PFSK-1 (cell line): Measurements from ENCODE around the gene EIF2S1.

Source experiments
- FOXP2 ChIP-seq: optimal IDR thresholded peaks from 2 replicates; pipeline ENCODE3; 2011; ENCODE audit warnings: borderline replicate concordance, control low read depth, inconsistent platforms; ENCODE audit not compliant: insufficient read depth; ENCODE audit errors: extremely low read length, extremely low read depth
- POLR2AphosphoS5 ChIP-seq: IDR thresholded peaks from 2 replicates; pipeline ENCODE4 v1.6.1; 2012; ENCODE audit warnings: low read depth, mild to moderate bottlenecking, control low read depth, low read length, moderate library complexity
- REST ChIP-seq, 2 experiments: IDR thresholded peaks; 2 replicates each; pipeline versions ENCODE4 v1.6.1 to v1.8.0; 2011 to 2012; ENCODE audit warnings: low read depth in 2 of 2, low read length in 2 of 2, control low read depth in 1 of 2, inconsistent platforms in 1 of 2, mild to moderate bottlenecking in 1 of 2, moderate library complexity in 1 of 2; ENCODE audit not compliant: insufficient read depth in 1 of 2
- SIN3A ChIP-seq: IDR thresholded peaks from 2 replicates; pipeline ENCODE4 v1.6.1; 2012; ENCODE audit warnings: mild to moderate bottlenecking, low read length, moderate library complexity, borderline replicate concordance; ENCODE audit not compliant: insufficient read depth
- TAF1 ChIP-seq: IDR thresholded peaks from 2 replicates; pipeline ENCODE4 v1.6.1; 2012; ENCODE audit warnings: low read length, control low read depth, borderline replicate concordance; ENCODE audit not compliant: insufficient read depth

Gene EIF2S1

GRCh38 chr14:67377916-67378315 lies 17.8 kb downstream of the EIF2S1 start:
- TF ChIP-seq REST (IDR thresholded peaks at IDR 0.05; ENCODE audit: insufficient read depth in 1 of 2, low read depth in 2 of 2, low read length in 2 of 2) = no peak
- TF ChIP-seq TAF1 = no peak
- TF ChIP-seq SIN3A = no peak
- TF ChIP-seq POLR2AphosphoS5 = no peak
- no peak for TF ChIP-seq FOXP2

GRCh38 chr14:67385120-67385519 lies 25.0 kb downstream of the EIF2S1 start:
- no peak for TF ChIP-seq SIN3A
- no peak for TF ChIP-seq POLR2AphosphoS5
- TF ChIP-seq REST (IDR thresholded peaks at IDR 0.05; ENCODE audit: insufficient read depth in 1 of 2, low read depth in 2 of 2, low read length in 2 of 2) = no peak
- no peak for TF ChIP-seq FOXP2
- no peak for TF ChIP-seq TAF1

GRCh38 chr14:67385618-67386017 lies 25.5 kb downstream of the EIF2S1 start:
- TF ChIP-seq POLR2AphosphoS5 (no peak), TAF1 (no peak), REST (IDR thresholded peaks at IDR 0.05; ENCODE audit: insufficient read depth in 1 of 2, low read depth in 2 of 2, low read length in 2 of 2) (no peak), SIN3A (no peak), FOXP2 (no peak)

GRCh38 chr14:67387195-67387594 lies 27.1 kb downstream of the EIF2S1 start:
- no peak for TF ChIP-seq SIN3A
- no peak for TF ChIP-seq FOXP2
- TF ChIP-seq TAF1 = no peak
- TF ChIP-seq POLR2AphosphoS5 = no peak
- TF ChIP-seq REST (IDR thresholded peaks at IDR 0.05; ENCODE audit: insufficient read depth in 1 of 2, low read depth in 2 of 2, low read length in 2 of 2) = no peak

- TF ChIP-seq POLR2AphosphoS5 (no peak), TAF1 (no peak), REST (IDR thresholded peaks at IDR 0.05; ENCODE audit: insufficient read depth in 1 of 2, low read depth in 2 of 2, low read length in 2 of 2) (no peak), FOXP2 (no peak), SIN3A (no peak)
Observed at GRCh38 chr14:67389275-67389674, 29.1 kb downstream of the EIF2S1 start.
